GM19238 (cell line): ENCODE results near the gene CIAPIN1.

Experiments
- DNase-seq: peaks from one replicate; pipeline ENCODE4 v3.0.0; 2011; ENCODE audit warnings: low spot score; ENCODE audit not compliant: insufficient read length

The CIAPIN1 gene

GRCh38 chr16:57383276-57384247, 63.6 kb downstream of the CIAPIN1 start:
- DNase-seq = no peak

GRCh38 chr16:57382535-57383275, 64.5 kb downstream of the CIAPIN1 start:
- no peak for DNase-seq

GRCh38 chr16:57381791-57382534, 65.2 kb downstream of the CIAPIN1 start:
- DNase-seq = no peak

GRCh38 chr16:57380671-57381462, 66.3 kb downstream of the CIAPIN1 start:
- DNase-seq = no peak

GRCh38 chr16:57379579-57379978, 67.6 kb downstream of the CIAPIN1 start:
- DNase-seq = no peak
